ENCODE results near the gene DGCR8.

The DGCR8 gene

GRCh38 chr22:20128619-20128901 is 48.5 kb downstream of the DGCR8 start:
- DNase-seq, result no peak

GRCh38 chr22:20128902-20129746 is 49.1 kb downstream of the DGCR8 start:
- DNase-seq, result no peak

- DNase-seq, result no peak
Measured at GRCh38 chr22:20129747-20130014, 49.6 kb downstream of the DGCR8 start.

GRCh38 chr22:20130319-20130718 is 50.3 kb downstream of the DGCR8 start:
- no peak for DNase-seq

GRCh38 chr22:20130731-20131596 is 50.9 kb downstream of the DGCR8 start:
- DNase-seq, result no peak

GRCh38 chr22:20131597-20131858 is 51.5 kb downstream of the DGCR8 start, which contains the start of gene ZDHHC8:
TSS of gene ZDHHC8 (plus strand) at chr22:20131804. CDS start at chr22:20131948, 144 bp downstream.
- no peak for DNase-seq

- no peak for DNase-seq
Measured at GRCh38 chr22:20131859-20132685, 52.0 kb downstream of the DGCR8 start.

GRCh38 chr22:20132686-20133246 is 52.7 kb downstream of the DGCR8 start:
- DNase-seq, result no peak

DNA sequence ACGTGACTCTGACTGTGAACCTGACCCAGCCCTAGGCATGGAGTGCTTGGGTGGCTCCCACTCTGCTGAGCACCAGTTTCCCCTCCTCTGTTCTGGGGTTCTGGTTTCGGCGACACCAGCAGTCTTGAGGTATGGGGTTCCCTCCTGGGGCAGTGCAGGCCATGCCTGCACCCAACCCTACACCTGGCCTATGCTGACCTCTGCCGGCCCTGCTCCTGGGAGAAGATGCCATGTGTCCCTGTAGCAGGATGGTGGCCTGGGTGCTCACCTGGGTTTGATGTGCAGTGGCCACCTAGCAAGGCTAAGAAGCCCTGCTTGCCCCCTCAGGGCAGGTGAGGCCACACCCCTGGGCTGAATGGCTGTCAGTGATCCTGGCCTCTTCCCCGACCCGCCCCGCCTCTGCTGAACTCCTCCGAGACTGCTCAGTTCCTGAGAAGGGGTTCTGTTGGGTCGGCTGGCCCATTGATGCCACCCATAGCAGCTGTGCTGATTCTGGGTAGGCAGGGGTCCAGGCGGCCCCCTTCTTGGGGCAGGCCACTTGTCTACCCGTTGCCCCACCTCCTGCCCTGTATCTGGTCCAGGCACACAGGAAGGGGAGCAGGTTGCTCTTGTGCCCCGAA is 54.0 kb downstream of the DGCR8 start:
- no peak for DNase-seq

DNA sequence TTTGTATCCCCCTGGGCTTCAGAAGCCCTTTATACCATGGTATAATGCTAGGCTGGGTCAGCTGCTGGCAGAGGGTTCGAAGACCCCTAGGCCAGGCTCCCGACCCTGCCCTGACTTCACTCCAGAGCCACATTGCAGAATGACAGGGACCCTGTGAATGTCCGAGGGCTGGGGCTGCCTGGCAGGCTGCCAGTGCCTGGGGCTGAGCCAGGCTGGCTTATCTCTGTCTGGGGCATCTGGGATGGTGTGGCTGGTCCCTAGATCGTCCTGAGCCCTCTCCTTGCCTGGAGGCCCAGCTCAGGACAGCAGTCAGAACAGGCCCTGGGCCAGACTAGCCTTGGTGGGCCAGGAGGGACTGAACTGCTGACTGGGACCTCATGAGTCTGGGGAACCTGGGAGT is 55.2 kb downstream of the DGCR8 start:
- no peak for DNase-seq

- no peak for DNase-seq
Measured at GRCh38 chr22:20135806-20136602, 56.0 kb downstream of the DGCR8 start.

GRCh38 chr22:20136603-20136873 is 56.5 kb downstream of the DGCR8 start:
- no peak for DNase-seq

- DNase-seq, result no peak
Measured at GRCh38 chr22:20137113-20137512, 57.1 kb downstream of the DGCR8 start.

- no peak for DNase-seq
Measured at GRCh38 chr22:20137671-20138416, 57.8 kb downstream of the DGCR8 start.

GRCh38 chr22:20138417-20138738 is 58.3 kb downstream of the DGCR8 start:
- DNase-seq, result no peak

DNA sequence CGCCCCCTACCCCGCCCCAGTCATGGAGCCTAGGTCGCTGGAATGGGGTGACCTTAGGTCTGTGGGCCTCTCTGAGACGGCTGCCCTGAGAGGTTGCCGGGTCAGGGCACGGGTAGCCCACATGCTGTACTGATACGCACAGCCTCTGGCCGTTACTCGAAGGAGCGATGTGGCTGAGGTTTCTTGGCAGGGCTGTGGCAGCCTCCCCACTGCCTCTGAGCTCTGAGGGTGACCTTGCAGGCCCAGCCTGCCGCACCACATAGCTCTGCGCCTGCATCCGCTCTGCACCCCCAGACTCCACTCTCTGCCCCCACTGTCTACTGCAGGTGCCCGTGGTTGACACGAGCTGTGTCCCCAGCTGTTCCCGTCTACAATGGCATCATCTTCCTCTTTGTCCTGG is 58.8 kb downstream of the DGCR8 start:
- no peak for DNase-seq

- no peak for DNase-seq
Measured at GRCh38 chr22:20139391-20140106, 59.5 kb downstream of the DGCR8 start.

- no peak for DNase-seq
Measured at GRCh38 chr22:20140107-20140445, 60.0 kb downstream of the DGCR8 start.

- no peak for DNase-seq
Measured at GRCh38 chr22:20140521-20140964, 60.5 kb downstream of the DGCR8 start.

GRCh38 chr22:20141186-20142077 is 61.4 kb downstream of the DGCR8 start:
- no peak for DNase-seq
